WERI-Rb-1 (cell line): Measurements from ENCODE around the gene ELF5.

Experiments
- DNase-seq: peaks from one replicate; pipeline ENCODE4 v3.0.0-alpha.2; 2020
- H3K27ac ChIP-seq: fragments of 250-450 bp; sonication (Bioruptor Pico); 2 replicates; pipeline ENCODE4 v1.5.1; 2020; ENCODE audit warnings: mild to moderate bottlenecking, moderate library complexity
- H3K27me3 ChIP-seq: fragments of 250-450 bp; sonication (Bioruptor Pico); 2 replicates; pipeline ENCODE4 v1.5.1; 2021; ENCODE audit warnings: mild to moderate bottlenecking, low read depth, moderate library complexity; ENCODE audit not compliant: insufficient read depth, severe bottlenecking
- H3K36me3 ChIP-seq: fragments of 250-450 bp; sonication (Bioruptor Pico); 2 replicates; pipeline ENCODE4 v1.5.1; 2020; ENCODE audit warnings: mild to moderate bottlenecking, moderate library complexity
- H3K4me3 ChIP-seq: 2 replicates; pipeline ENCODE4 v1.5.1; 2011; ENCODE audit warnings: low read depth, mild to moderate bottlenecking, control low read depth, low read length
- H3K9me3 ChIP-seq: fragments of 250-450 bp; sonication (Bioruptor Pico); 2 replicates; pipeline ENCODE4 v1.5.1; 2021; ENCODE audit warnings: mild to moderate bottlenecking, moderate library complexity; ENCODE audit not compliant: severe bottlenecking
- CTCF ChIP-seq: IDR thresholded peaks from 2 replicates; pipeline ENCODE4 v1.5.1; 2011; ENCODE audit warnings: low read depth, mild to moderate bottlenecking, control low read depth, inconsistent platforms, low read length

Gene ELF5

GRCh38 chr11:34525888-34526657 is 12.5 kb upstream of the ELF5 start:
- DNase-seq: no peak
- no peak overlapping the region for H3K4me3 ChIP-seq
- TF ChIP-seq CTCF: no peak

GRCh38 chr11:34525098-34525497 is 11.5 kb upstream of the ELF5 start:
- no peaks in the 10 kb centered on the region for H3K27me3 ChIP-seq
- H3K36me3 ChIP-seq: no peaks in the 10 kb centered on the region
- no peaks in the 10 kb centered on the region for H3K9me3 ChIP-seq
- no peak overlapping the region for H3K4me3 ChIP-seq
- no peak for DNase-seq
- TF ChIP-seq CTCF: no peak
- H3K27ac ChIP-seq: no peak overlapping the region

More at GRCh38 chr11:34525888-34526657, 12.5 kb upstream of the ELF5 start:
- H3K27me3 ChIP-seq: no peaks in the 10 kb centered on the region
- no peaks in the 10 kb centered on the region for H3K36me3 ChIP-seq
- no peaks in the 10 kb centered on the region for H3K9me3 ChIP-seq
- H3K27ac ChIP-seq: no peak overlapping the region

- Histone ChIP-seq H3K27ac (no peak overlapping the region), H3K9me3 (no peaks in the 10 kb centered on the region), H3K4me3 (no peak overlapping the region), H3K27me3 (no peaks in the 10 kb centered on the region), H3K36me3 (no peaks in the 10 kb centered on the region)
- DNase-seq: no peak
- no peak for TF ChIP-seq CTCF
Measured at GRCh38 chr11:34524696-34525095, 11.1 kb upstream of the ELF5 start.

- DNase-seq: peak; percentile 34
- TF ChIP-seq CTCF: no peak
- Histone ChIP-seq H3K27ac (no peak overlapping the region), H3K36me3 (no peaks in the 10 kb centered on the region), H3K9me3 (no peaks in the 10 kb centered on the region), H3K4me3 (no peak overlapping the region), H3K27me3 (no peaks in the 10 kb centered on the region)
Measured at GRCh38 chr11:34523053-34523452, 9.5 kb upstream of the ELF5 start.

GRCh38 chr11:34522188-34522587 is 8.6 kb upstream of the ELF5 start:
- Histone ChIP-seq H3K36me3 (no peaks in the 10 kb centered on the region), H3K27me3 (no peaks in the 10 kb centered on the region)
- no peak for DNase-seq

More at GRCh38 chr11:34522188-34522587, 8.6 kb upstream of the ELF5 start:
- Histone ChIP-seq H3K27ac (no peak overlapping the region), H3K9me3 (no peaks in the 10 kb centered on the region), H3K4me3 (no peak overlapping the region)
- no peak for TF ChIP-seq CTCF
